ENCODE data around the gene FILIP1.

The FILIP1 gene

GRCh38 chr6:75532521-75532920 lies 38.9 kb upstream of the FILIP1 start:
- no peaks in the 10 kb centered on the region for H3K36me3 ChIP-seq (ENCODE audit: control insufficient read depth in 1 of 2, insufficient read depth in 2 of 2, low read depth in 1 of 2, low read length in 2 of 2)
- no peak overlapping the region for H3K23ac ChIP-seq (ENCODE audit: low read length in 2 of 2)
- H3K4me1 ChIP-seq (ENCODE audit: control insufficient read depth, insufficient read depth, low read depth, low read length), result no peaks in the 10 kb centered on the region
- H4K8ac ChIP-seq (ENCODE audit: low read length), result no peak overlapping the region
- no peak overlapping the region for H3K14ac ChIP-seq (ENCODE audit: low read length in 2 of 2)
- 100% methylated on average over 1 of the region's 1 CpG for WGBS
- H3K9ac ChIP-seq (ENCODE audit: low read length), result no peak overlapping the region
- H2BK12ac ChIP-seq (ENCODE audit: low read length in 2 of 2), result no peak overlapping the region
- H3K27ac ChIP-seq (ENCODE audit: low read length, poor library complexity, severe bottlenecking), result no peak overlapping the region
- no peak overlapping the region for H4K91ac ChIP-seq (ENCODE audit: low read length)
- peak; percentile 51 for DNase-seq
- no peak overlapping the region for H3K4ac ChIP-seq (ENCODE audit: low read depth in 1 of 2, low read length in 2 of 2)
- H2BK5ac ChIP-seq (ENCODE audit: low read depth, low read length, poor library complexity, severe bottlenecking), result no peak overlapping the region
- no peak overlapping the region for H3K4me2 ChIP-seq (ENCODE audit: low read length, poor library complexity, severe bottlenecking)
- no peak overlapping the region for H2AFZ ChIP-seq (ENCODE audit: low read depth, low read length)
- no peaks in the 10 kb centered on the region for H3K79me1 ChIP-seq (replicated peaks; ENCODE audit: low read length, poor library complexity, severe bottlenecking)
- no peak overlapping the region for H3K4me3 ChIP-seq (ENCODE audit: insufficient read depth in 1 of 2, low read depth in 1 of 2, low read length in 2 of 2)
- H3K27me3 ChIP-seq (ENCODE audit: control insufficient read depth in 1 of 2, insufficient read depth in 1 of 2, low read length in 2 of 2), result no peaks in the 10 kb centered on the region
- H2BK120ac ChIP-seq (ENCODE audit: low read depth, low read length), result no peak overlapping the region
- no peaks in the 10 kb centered on the region for H3K9me3 ChIP-seq (ENCODE audit: control insufficient read depth, low read length)
- no peak overlapping the region for H2AK5ac ChIP-seq (ENCODE audit: low read length, severe bottlenecking)
- no peak overlapping the region for H3K18ac ChIP-seq (ENCODE audit: low read depth in 1 of 2, low read length in 2 of 2)
- H2BK15ac ChIP-seq (ENCODE audit: low read depth, poor library complexity, severe bottlenecking), result no peak overlapping the region

- Histone ChIP-seq H3K4me1 (ENCODE audit: control insufficient read depth, insufficient read depth, low read depth, low read length) (no peaks in the 10 kb centered on the region), H2BK5ac (ENCODE audit: low read depth, low read length, poor library complexity, severe bottlenecking) (no peak overlapping the region), H3K18ac (ENCODE audit: low read depth in 1 of 2, low read length in 2 of 2) (no peak overlapping the region), H3K9me3 (ENCODE audit: control insufficient read depth, low read length) (no peaks in the 10 kb centered on the region), H3K27me3 (ENCODE audit: control insufficient read depth in 1 of 2, insufficient read depth in 1 of 2, low read length in 2 of 2) (no peaks in the 10 kb centered on the region), H2AFZ (ENCODE audit: low read depth, low read length) (no peak overlapping the region), H3K79me1 (replicated peaks; ENCODE audit: low read length, poor library complexity, severe bottlenecking) (peaks cover under 1% of the 10 kb centered on the region), H3K23ac (ENCODE audit: low read length in 2 of 2) (no peak overlapping the region), H3K27ac (ENCODE audit: low read length, poor library complexity, severe bottlenecking) (no peak overlapping the region), H3K4ac (ENCODE audit: low read depth in 1 of 2, low read length in 2 of 2) (no peak overlapping the region), H3K14ac (ENCODE audit: low read length in 2 of 2) (no peak overlapping the region), H3K4me2 (ENCODE audit: low read length, poor library complexity, severe bottlenecking) (no peak overlapping the region), H2BK15ac (ENCODE audit: low read depth, poor library complexity, severe bottlenecking) (no peak overlapping the region), H4K91ac (ENCODE audit: low read length) (no peak overlapping the region), H3K36me3 (ENCODE audit: control insufficient read depth in 1 of 2, insufficient read depth in 2 of 2, low read depth in 1 of 2, low read length in 2 of 2) (no peaks in the 10 kb centered on the region), H3K9ac (ENCODE audit: low read length) (no peak overlapping the region), H2BK12ac (ENCODE audit: low read length in 2 of 2) (no peak overlapping the region), H4K8ac (ENCODE audit: low read length) (no peak overlapping the region), H2AK5ac (ENCODE audit: low read length, severe bottlenecking) (no peak overlapping the region), H3K4me3 (ENCODE audit: insufficient read depth in 1 of 2, low read depth in 1 of 2, low read length in 2 of 2) (no peak overlapping the region), H2BK120ac (ENCODE audit: low read depth, low read length) (no peak overlapping the region)
- DNase-seq, result no peak
- WGBS, result no CpG with 5 or more reads among the region's 1 CpG
Measured at GRCh38 chr6:75531174-75531573, 37.6 kb upstream of the FILIP1 start.

DNA sequence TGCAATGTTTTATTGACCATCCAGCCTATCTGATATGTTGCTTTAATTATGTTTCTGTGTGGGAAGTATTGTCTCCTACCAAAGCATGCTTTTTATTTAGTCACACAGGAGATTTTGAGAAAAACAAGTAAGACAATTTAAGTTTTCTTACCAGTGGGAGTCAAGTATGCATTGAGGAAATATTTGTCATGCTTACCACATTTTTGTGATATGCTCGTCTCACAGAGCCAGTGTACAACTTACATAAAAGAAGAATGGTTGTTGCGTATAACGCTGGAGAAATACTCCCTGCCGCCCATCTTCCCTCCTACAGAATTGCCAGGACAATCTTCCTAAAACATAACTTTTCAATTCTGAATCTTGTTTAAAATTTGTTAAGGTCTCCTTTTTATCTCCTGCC lies 37.1 kb upstream of the FILIP1 start:
- no peak overlapping the region for H2AFZ ChIP-seq (ENCODE audit: low read depth, low read length)
- peaks cover 1% of the 10 kb centered on the region for H3K79me1 ChIP-seq (replicated peaks; ENCODE audit: low read length, poor library complexity, severe bottlenecking)
- no peak overlapping the region for H2AK5ac ChIP-seq (ENCODE audit: low read length, severe bottlenecking)
- no peaks in the 10 kb centered on the region for H3K36me3 ChIP-seq (ENCODE audit: control insufficient read depth in 1 of 2, insufficient read depth in 2 of 2, low read depth in 1 of 2, low read length in 2 of 2)
- no peaks in the 10 kb centered on the region for H3K9me3 ChIP-seq (ENCODE audit: control insufficient read depth, low read length)
- H3K23ac ChIP-seq (ENCODE audit: low read length in 2 of 2), result no peak overlapping the region
- no peaks in the 10 kb centered on the region for H3K27me3 ChIP-seq (ENCODE audit: control insufficient read depth in 1 of 2, insufficient read depth in 1 of 2, low read length in 2 of 2)
- H3K4me1 ChIP-seq (ENCODE audit: control insufficient read depth, insufficient read depth, low read depth, low read length), result no peaks in the 10 kb centered on the region
- no peak overlapping the region for H3K27ac ChIP-seq (ENCODE audit: low read length, poor library complexity, severe bottlenecking)
- no peak for DNase-seq
- 66% methylated on average over 4 of the region's 4 CpGs for WGBS
- no peak overlapping the region for H2BK15ac ChIP-seq (ENCODE audit: low read depth, poor library complexity, severe bottlenecking)
- H2BK12ac ChIP-seq (ENCODE audit: low read length in 2 of 2), result no peak overlapping the region
- H4K8ac ChIP-seq (ENCODE audit: low read length), result no peak overlapping the region
- no peak overlapping the region for H2BK5ac ChIP-seq (ENCODE audit: low read depth, low read length, poor library complexity, severe bottlenecking)
- H3K18ac ChIP-seq (ENCODE audit: low read depth in 1 of 2, low read length in 2 of 2), result no peak overlapping the region
- no peak overlapping the region for H3K4me3 ChIP-seq (ENCODE audit: insufficient read depth in 1 of 2, low read depth in 1 of 2, low read length in 2 of 2)
- H3K4ac ChIP-seq (ENCODE audit: low read depth in 1 of 2, low read length in 2 of 2), result no peak overlapping the region
- no peak overlapping the region for H2BK120ac ChIP-seq (ENCODE audit: low read depth, low read length)
- H4K91ac ChIP-seq (ENCODE audit: low read length), result no peak overlapping the region
- H3K4me2 ChIP-seq (ENCODE audit: low read length, poor library complexity, severe bottlenecking), result no peak overlapping the region
- no peak overlapping the region for H3K9ac ChIP-seq (ENCODE audit: low read length)
- no peak overlapping the region for H3K14ac ChIP-seq (ENCODE audit: low read length in 2 of 2)

GRCh38 chr6:75528423-75528822 lies 34.8 kb upstream of the FILIP1 start:
- H3K4me3 ChIP-seq (ENCODE audit: insufficient read depth in 1 of 2, low read depth in 1 of 2, low read length in 2 of 2), result no peak overlapping the region
- H3K9me3 ChIP-seq (ENCODE audit: control insufficient read depth, low read length), result no peaks in the 10 kb centered on the region
- 74% methylated on average over 2 of the region's 2 CpGs for WGBS
- peak overlapping the region; percentile 84 for H2AK5ac ChIP-seq (ENCODE audit: low read length, severe bottlenecking)
- H2BK15ac ChIP-seq (ENCODE audit: low read depth, poor library complexity, severe bottlenecking), result no peak overlapping the region
- no peaks in the 10 kb centered on the region for H3K4me1 ChIP-seq (ENCODE audit: control insufficient read depth, insufficient read depth, low read depth, low read length)
- H3K79me1 ChIP-seq (replicated peaks; ENCODE audit: low read length, poor library complexity, severe bottlenecking), result peaks cover 1% of the 10 kb centered on the region
- no peak overlapping the region for H2BK12ac ChIP-seq (ENCODE audit: low read length in 2 of 2)
- H2AFZ ChIP-seq (ENCODE audit: low read depth, low read length), result no peak overlapping the region
- H3K9ac ChIP-seq (ENCODE audit: low read length), result peak overlapping the region; percentile 3
- H2BK120ac ChIP-seq (ENCODE audit: low read depth, low read length), result no peak overlapping the region
- H3K36me3 ChIP-seq (ENCODE audit: control insufficient read depth in 1 of 2, insufficient read depth in 2 of 2, low read depth in 1 of 2, low read length in 2 of 2), result no peaks in the 10 kb centered on the region
- H2BK5ac ChIP-seq (ENCODE audit: low read depth, low read length, poor library complexity, severe bottlenecking), result no peak overlapping the region
- DNase-seq, result peak; percentile 69
- peak overlapping the region; percentile 54 for H4K8ac ChIP-seq (ENCODE audit: low read length)
- H3K23ac ChIP-seq (ENCODE audit: low read length in 2 of 2), result no peak overlapping the region
- H3K27me3 ChIP-seq (ENCODE audit: control insufficient read depth in 1 of 2, insufficient read depth in 1 of 2, low read length in 2 of 2), result no peaks in the 10 kb centered on the region
- peak overlapping the region in 1 of 2 experiments; percentile 56 for H3K18ac ChIP-seq (ENCODE audit: low read depth in 1 of 2, low read length in 2 of 2)
- H3K27ac ChIP-seq (ENCODE audit: low read length, poor library complexity, severe bottlenecking), result no peak overlapping the region
- no peak overlapping the region for H3K4ac ChIP-seq (ENCODE audit: low read depth in 1 of 2, low read length in 2 of 2)
- no peak overlapping the region for H3K14ac ChIP-seq (ENCODE audit: low read length in 2 of 2)
- no peak overlapping the region for H3K4me2 ChIP-seq (ENCODE audit: low read length, poor library complexity, severe bottlenecking)
- H4K91ac ChIP-seq (ENCODE audit: low read length), result no peak overlapping the region

Data from mesenchymal stem cell (in vitro differentiated cells and primary cell).